GM18498 (cell line): Measurements from ENCODE around the gene PDSS2.
"Not testable (repeated sequence)": the region's sequence is repeated elsewhere in the genome, so short reads cannot be mapped to it uniquely, and the experiment has no call there.

ENCODE experiments used
- ATAC-seq: cut with Tn5 transposase; IDR thresholded peaks from one replicate; pipeline ENCODE4 v1.9.1; 2021; ENCODE audit warnings: mild to moderate bottlenecking, moderate library complexity; ENCODE audit not compliant: unreplicated experiment

The PDSS2 gene

GRCh38 chr6:107280001-107280400, 179.4 kb downstream of the PDSS2 start:
- not testable (repeated sequence) for ATAC-seq

DNA sequence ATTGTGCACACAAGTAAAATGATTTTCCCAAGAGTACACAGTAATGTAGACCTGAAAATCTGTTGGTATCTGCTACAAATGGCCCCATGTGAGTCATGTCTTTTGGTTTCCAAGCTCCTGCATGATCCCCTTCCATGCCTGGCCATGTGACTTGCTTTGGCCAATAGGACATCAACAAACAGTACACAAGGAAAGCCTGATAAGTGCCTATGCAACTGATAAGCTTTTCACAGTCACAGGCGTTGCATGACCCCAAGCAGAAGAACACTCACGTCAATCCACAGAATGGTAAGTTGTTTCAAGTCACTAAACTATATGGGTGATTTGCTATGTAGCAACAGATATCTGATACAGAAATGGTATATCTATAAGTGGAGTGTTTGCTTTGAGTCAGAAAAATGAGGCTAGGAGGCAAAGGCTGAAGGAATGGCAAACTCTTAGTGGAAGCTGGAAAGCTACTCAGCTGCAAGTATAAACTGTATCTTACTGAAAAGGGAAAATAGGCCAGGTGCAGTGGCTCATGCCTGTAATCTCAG, 184.0 kb downstream of the PDSS2 start:
- no peak for ATAC-seq

- no peak for ATAC-seq
Measured at GRCh38 chr6:107274288-107274687, 185.1 kb downstream of the PDSS2 start.

DNA sequence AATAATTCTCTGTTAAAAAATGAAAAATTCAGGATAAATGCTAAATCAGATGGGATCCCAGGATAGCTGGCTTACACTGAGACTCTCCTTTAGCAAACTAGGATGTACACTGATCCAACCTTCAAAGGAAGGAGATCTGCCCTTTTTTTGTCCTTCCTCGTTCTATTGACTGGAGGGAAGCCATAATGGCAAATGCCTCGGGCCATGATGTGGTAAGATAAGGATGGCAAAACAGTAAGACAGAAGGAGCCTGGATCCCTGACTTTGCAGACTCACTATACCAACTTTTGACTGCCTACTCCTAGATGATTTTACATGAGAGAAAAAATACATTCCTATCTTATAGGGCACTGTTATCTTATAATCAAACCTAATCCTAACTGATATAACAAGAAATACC, 187.1 kb downstream of the PDSS2 start:
- no peak for ATAC-seq

DNA sequence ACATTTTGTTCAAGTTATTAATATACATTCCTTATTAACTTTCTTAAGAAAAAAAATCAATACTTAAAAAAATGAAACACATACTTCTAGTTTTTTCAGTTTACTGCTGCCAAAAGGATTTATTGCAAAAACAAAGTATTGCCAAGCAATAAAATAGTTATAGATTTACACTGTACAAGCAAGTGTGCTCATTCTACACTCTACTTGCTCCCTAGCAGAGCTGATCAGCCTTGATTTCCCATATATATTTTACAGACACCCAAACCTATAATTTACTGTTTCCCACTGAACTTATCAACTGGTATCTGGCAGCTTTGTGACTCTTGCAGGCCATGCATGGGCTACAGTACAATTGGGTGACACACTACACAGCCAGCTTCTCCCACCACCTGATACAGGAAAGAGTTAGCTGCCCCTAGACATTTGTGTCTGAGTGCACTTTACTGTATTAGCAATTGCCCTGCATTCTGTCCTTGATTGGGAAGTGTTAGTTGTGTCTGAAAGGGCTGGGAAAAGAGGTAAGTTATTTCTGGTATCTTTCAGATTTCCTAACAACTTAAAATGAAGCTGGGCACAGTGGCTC, 188.1 kb downstream of the PDSS2 start:
- no peak for ATAC-seq

- no peak for ATAC-seq
Measured at GRCh38 chr6:107267634-107268033, 191.7 kb downstream of the PDSS2 start.

- ATAC-seq, result no peak
Measured at GRCh38 chr6:107267006-107267405, 192.4 kb downstream of the PDSS2 start.

- ATAC-seq, result no peak
Measured at GRCh38 chr6:107266563-107266962, 192.8 kb downstream of the PDSS2 start.

GRCh38 chr6:107264357-107264840, 195.0 kb downstream of the PDSS2 start:
- ATAC-seq, result no peak

- no peak for ATAC-seq
Measured at GRCh38 chr6:107259951-107260350, 199.4 kb downstream of the PDSS2 start.

- ATAC-seq, result no peak
Measured at GRCh38 chr6:107248147-107248546, 211.2 kb downstream of the PDSS2 start.

DNA sequence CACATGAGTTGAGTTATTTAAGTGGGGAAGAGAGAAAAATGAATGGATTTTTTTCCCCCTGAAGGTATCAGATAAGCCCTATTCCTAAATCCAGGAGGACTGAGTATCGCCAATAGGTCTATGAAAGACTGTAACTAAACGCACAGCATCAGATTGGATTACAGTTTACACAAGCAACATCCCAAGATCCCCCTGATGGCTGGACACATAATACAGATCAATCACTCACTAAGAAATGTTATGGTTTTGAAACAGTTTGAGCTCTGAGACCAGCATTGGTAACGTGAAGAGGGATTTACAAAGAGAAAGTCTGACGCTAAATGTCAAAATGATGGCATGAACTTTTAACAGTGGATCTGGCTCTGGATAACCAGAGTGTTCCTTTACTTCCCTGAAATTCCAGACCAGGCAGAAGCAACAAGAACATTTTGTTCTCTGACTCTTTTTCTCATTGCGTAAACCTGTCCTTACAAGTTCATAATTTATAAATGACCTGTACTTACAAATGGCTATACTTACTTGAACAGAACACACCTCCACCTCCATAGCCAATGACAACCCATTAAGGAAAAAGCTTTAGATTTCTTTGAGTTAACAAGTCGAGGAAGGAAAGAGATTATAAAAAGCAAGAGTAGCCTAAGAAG, 212.3 kb downstream of the PDSS2 start:
- no peak for ATAC-seq

GRCh38 chr6:107246249-107246971, 213.0 kb downstream of the PDSS2 start:
- no peak for ATAC-seq

- ATAC-seq, result no peak
Measured at GRCh38 chr6:107244742-107245480, 214.5 kb downstream of the PDSS2 start.

DNA sequence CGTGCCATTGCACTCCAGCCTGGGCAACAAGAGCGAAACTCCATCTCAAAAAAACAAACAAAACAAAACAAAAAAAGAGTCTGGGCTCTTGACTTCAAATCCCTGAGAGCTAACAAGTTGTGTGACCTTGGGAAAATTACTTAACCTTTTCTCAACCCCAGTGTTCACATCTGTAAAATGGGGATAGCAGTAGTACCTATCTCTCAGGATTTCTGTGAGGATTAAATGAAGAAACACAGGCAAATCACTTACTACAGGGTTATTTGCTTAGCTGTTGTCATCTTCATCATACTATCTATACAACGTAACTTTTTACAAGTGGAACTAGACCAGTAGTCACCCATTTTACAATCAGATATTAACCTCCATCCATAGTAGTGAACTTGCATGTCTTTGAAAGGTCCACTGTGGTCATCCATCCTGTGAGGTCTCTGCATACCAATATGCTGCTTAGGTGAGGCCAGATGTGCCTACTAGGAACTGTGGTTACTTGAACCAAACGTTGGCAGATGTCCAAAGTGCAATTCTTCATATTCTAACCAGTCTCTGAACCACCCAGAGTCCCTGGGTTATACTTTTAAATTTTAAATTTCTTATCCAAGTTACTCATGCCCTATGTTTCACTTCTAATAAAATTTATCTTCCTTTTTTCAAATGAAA, 215.2 kb downstream of the PDSS2 start:
- ATAC-seq, result no peak

DNA sequence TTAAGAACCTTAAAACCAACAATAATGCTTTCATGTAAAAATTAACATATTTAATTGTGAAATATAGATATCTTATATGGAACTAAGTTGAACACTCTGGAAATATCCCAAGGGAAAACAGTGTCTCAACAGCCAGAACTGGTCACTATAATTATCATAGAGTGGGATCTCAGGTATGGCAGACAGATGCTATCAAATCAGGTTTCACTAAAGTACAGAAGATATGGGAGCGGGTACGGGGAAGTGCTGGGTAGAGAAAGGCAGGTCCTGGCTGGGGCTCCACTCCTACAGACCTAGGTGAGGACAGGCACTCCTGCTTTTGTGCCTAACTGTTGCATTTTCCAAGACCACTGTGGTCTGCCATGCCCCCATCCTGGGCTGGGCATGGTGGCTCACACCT, 215.9 kb downstream of the PDSS2 start:
- no peak for ATAC-seq

DNA sequence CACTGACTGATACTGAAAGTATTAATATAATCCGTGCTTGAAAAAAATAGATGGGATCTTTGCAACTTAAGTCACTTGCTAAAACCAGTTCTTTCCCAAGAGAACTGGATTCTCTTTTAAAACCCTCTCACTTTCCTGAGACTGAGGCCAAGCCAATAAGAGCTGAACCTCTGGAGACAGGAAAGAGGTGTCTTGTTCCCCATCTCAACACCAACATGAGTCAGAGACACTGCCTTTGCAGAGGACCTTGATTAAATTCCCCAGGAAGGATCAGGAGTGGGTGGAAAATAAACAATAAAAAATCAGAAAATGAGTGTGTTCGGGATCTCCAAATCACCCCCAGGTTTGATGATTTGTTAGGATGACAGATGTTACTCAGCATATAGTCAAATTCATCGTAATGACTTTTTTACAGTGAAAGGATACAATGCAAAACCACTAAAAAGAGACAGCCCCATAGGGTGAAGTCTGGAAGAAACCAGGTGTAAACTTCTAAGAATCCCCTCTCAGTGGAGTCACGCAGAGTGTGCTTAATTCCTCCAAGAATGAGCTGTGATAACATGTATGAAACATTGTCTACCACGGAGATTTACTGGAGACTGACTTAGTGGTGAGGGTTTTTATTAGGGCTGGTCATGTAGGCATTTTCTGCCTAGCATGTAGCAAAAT, 221.2 kb downstream of the PDSS2 start:
- no peak for ATAC-seq

GRCh38 chr6:107235511-107235910, 223.9 kb downstream of the PDSS2 start:
- no peak for ATAC-seq

DNA sequence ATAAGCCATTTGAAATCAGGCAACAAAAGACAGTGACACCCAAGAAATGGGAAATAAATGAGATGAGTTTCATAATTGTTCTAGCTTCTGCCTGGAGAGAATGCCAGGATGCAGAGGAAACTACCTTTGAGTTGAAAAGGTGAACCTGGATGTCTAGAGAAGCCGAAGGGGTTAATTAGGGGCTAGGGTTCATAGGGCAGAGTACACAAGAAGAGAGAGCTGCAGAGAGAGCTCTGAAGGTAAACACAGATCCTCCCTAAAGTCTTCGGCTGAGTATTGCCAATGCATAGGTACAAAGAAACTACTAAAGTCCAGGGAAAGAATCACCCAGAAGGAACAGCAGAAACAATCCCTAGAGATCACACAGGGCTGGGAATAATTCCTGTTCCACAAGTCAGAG, 224.4 kb downstream of the PDSS2 start:
- no peak for ATAC-seq

DNA sequence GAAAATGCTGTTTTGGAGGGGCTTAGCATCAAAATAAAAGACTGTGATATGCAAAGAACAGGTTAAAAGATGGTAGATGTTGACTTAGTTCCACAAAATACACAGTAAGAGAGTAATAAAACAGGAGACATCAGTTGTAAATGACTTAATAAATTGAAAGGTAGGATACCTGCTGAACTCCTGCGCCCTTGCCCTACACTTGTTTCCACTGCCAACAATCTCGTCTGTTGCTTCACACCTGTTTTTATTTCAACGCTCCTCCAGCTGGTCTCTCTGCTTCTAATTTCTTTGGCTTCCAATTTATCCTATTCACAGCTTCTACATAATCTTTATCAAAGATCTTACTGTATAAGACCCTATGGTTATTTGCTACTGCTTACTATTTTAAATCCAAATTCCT, 228.1 kb downstream of the PDSS2 start:
- no peak for ATAC-seq
